Natural killer cell (primary cell): Measurements from ENCODE around the gene MICU2. TPM values are rescaled to one million over a fixed set of nuclear protein-coding genes. Genes with fewer than 3 reads are reported as not detected.
A peak's percentile ranks its signal among the peaks of the same experiment; 100 is the strongest.

ENCODE experiments used
- ATAC-seq, 3 donors: fragments of 150-1000 bp in 2 of 3; fragments of 200-7000 bp in 1 of 3; cut with Tn5 transposase; 1 replicate in 1 of 3; 2 replicates in 2 of 3; pipeline ENCODE4 v1.10.0; 2021; ENCODE audit warnings: mild to moderate bottlenecking in 2 of 3, moderate library complexity in 2 of 3
- DNase-seq, 2 donors: peaks; one replicate each; pipeline versions ENCODE4 v3.0.0 to v3.0.0-alpha.2; 2013 to 2021; ENCODE audit warnings: mixed read lengths in 1 of 2
- H3K27ac ChIP-seq: one replicate; pipeline ENCODE4 v1.5.1; 2013; ENCODE audit warnings: mild to moderate bottlenecking, low read length
- H3K27me3 ChIP-seq: one replicate; pipeline ENCODE4 v1.6.1; 2013; ENCODE audit warnings: low read length; ENCODE audit not compliant: control insufficient read depth, insufficient read depth
- H3K36me3 ChIP-seq: one replicate; pipeline ENCODE4 v1.6.1; 2013; ENCODE audit warnings: low read length; ENCODE audit not compliant: control insufficient read depth, insufficient read depth
- H3K4me1 ChIP-seq: one replicate; pipeline ENCODE4 v1.6.1; 2013; ENCODE audit warnings: low read length; ENCODE audit not compliant: control insufficient read depth, insufficient read depth
- H3K4me3 ChIP-seq: one replicate; pipeline ENCODE4 v1.5.1; 2013; ENCODE audit warnings: low read length
- H3K9me3 ChIP-seq: one replicate; pipeline ENCODE4 v1.6.1; 2013; ENCODE audit warnings: low read length; ENCODE audit not compliant: control insufficient read depth, insufficient read depth
- H3K27ac Mint-ChIP-seq, 2 donors: one replicate each; pipeline ENCODE4 v1.8.0; 2022; ENCODE audit warnings: mild to moderate bottlenecking in 2 of 2, mixed read lengths in 2 of 2, moderate library complexity in 1 of 2
- H3K27me3 Mint-ChIP-seq, 2 donors: one replicate each; pipeline ENCODE4 v1.8.0; 2022; ENCODE audit warnings: low read depth in 2 of 2, mixed read lengths in 2 of 2
- H3K36me3 Mint-ChIP-seq: one replicate; pipeline ENCODE4 v1.8.0; 2022; ENCODE audit warnings: mixed read lengths
- H3K4me1 Mint-ChIP-seq, 2 donors: one replicate each; pipeline ENCODE4 v1.8.0; 2022; ENCODE audit warnings: mixed read lengths in 2 of 2
- H3K4me3 Mint-ChIP-seq: one replicate; pipeline ENCODE4 v1.8.0; 2022; ENCODE audit warnings: mild to moderate bottlenecking, moderate library complexity, mixed read lengths
- H3K9me3 Mint-ChIP-seq, 2 donors: one replicate each; pipeline ENCODE4 v1.8.0; 2022; ENCODE audit warnings: mixed read lengths in 2 of 2
- WGBS: methylation state at CpG from one replicate; pipeline ENCODE4 v1.1.7; 2013; ENCODE audit warnings: missing lambda C conversion rate; ENCODE audit not compliant: insufficient coverage; 5-methylcytosine and 5-hydroxymethylcytosine counted together
- intact Hi-C: fragments of 100-400 bp; cut with micrococcal nuclease; formaldehyde crosslinking; loops from one replicate; pipeline ENCODE4 v1.14.2; 2022
- total RNA-seq, 4 donors: library from RNA; stranded (reverse); fragments of 120-200 nt in 1 of 4; gene quantifications; one replicate each; pipeline versions ENCODE4 v1.2.3 to v1.2.4, GENCODE V29; 2013 to 2022
- TF ChIP-seq, protein P1 (sequence below): fragments of 200-600 bp; IDR thresholded peaks from one replicate; pipeline ENCODE4 v1.8.0; 2022; ENCODE audit warnings: antibody characterized with exemption

The MICU2 gene
- total RNA-seq, 3 donors from 2014 or later (not counting 1 experiment from before 2014, with no cell fraction given), result 40.2 to 47.1 (median 41.4) TPM

DNA sequence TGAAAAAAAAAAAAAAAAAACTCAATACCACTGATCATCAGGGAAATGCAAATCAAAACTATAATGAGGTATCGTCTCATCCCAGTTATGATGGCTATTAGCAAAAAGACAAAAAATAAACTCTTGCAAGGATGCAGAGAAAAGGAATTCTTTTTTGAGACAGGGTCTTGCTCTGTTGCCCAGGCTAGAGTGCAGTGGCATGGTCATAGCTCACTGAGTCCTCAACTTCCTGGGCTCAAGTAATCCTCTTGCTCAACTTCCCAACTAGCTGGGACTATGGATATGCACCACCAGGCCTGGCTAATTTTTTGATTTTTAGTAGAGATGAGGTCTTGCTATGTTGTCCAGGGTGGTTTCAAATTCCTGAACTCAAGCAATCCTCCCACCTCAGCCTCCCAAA lies 59.5 kb downstream of the MICU2 start:
- Histone ChIP-seq H3K9me3 (no peaks in the 10 kb centered on the region), H3K27me3 (no peaks in the 10 kb centered on the region), H3K27ac (no peak overlapping the region), H3K36me3 (peaks cover 6% of the 10 kb centered on the region), H3K4me1 (no peaks in the 10 kb centered on the region), H3K4me3 (no peak overlapping the region)
- DNase-seq, result no peak
- no peak overlapping the region for H3K4me3 Mint-ChIP-seq
- no peak overlapping the region for H3K27ac Mint-ChIP-seq
- no peaks in the 10 kb centered on the region for H3K9me3 Mint-ChIP-seq
- no peaks in the 10 kb centered on the region for H3K27me3 Mint-ChIP-seq
- intact Hi-C loops, result no loop called here
- no peaks in the 10 kb centered on the region for H3K36me3 Mint-ChIP-seq
- ATAC-seq, result no peak
- 100% methylated on average over 1 of the region's 1 CpG for WGBS
- H3K4me1 Mint-ChIP-seq, result peaks cover 34 to 36% of the 10 kb centered on the region in 2 donors
- TF ChIP-seq, protein P1, sequence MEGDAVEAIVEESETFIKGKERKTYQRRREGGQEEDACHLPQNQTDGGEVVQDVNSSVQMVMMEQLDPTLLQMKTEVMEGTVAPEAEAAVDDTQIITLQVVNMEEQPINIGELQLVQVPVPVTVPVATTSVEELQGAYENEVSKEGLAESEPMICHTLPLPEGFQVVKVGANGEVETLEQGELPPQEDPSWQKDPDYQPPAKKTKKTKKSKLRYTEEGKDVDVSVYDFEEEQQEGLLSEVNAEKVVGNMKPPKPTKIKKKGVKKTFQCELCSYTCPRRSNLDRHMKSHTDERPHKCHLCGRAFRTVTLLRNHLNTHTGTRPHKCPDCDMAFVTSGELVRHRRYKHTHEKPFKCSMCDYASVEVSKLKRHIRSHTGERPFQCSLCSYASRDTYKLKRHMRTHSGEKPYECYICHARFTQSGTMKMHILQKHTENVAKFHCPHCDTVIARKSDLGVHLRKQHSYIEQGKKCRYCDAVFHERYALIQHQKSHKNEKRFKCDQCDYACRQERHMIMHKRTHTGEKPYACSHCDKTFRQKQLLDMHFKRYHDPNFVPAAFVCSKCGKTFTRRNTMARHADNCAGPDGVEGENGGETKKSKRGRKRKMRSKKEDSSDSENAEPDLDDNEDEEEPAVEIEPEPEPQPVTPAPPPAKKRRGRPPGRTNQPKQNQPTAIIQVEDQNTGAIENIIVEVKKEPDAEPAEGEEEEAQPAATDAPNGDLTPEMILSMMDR, result no peak

DNA sequence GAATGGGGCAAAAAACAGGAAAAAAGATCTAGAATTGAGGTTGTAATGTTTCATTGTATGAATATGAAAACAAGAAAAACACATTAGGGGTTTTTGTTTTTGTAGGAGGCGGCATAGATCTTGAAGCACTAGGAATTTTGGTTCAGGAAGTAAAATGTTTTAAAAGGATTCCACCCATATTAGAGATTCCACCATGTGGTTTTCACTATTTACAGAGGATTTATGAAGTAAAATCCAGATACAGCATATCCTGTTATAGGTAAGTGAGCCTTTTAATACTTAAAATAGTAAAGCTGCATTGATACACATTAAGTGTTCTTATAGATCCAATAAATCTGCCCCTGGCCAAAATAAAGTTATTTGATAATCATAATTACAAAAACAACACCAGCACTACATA lies 61.4 kb downstream of the MICU2 start:
- no peak for ATAC-seq
- intact Hi-C loops, result no loop called here
- peaks cover 9% of the 10 kb centered on the region for H3K36me3 ChIP-seq
- H3K9me3 ChIP-seq, result no peaks in the 10 kb centered on the region
- no CpG with 5 or more reads among the region's 1 CpG for WGBS
- Mint-ChIP-seq H3K27ac (peak overlapping the region; percentile 19 to 32), H3K9me3 (no peaks in the 10 kb centered on the region), H3K4me1 (peaks cover 35 to 40% of the 10 kb centered on the region in 2 donors), H3K4me3 (no peak overlapping the region), H3K27me3 (no peaks in the 10 kb centered on the region), H3K36me3 (peaks cover 8% of the 10 kb centered on the region)
- TF ChIP-seq, protein P1, result no peak
- no peaks in the 10 kb centered on the region for H3K4me1 ChIP-seq
- DNase-seq, result no peak
- no peak overlapping the region for H3K4me3 ChIP-seq
- H3K27me3 ChIP-seq, result no peaks in the 10 kb centered on the region
- no peak overlapping the region for H3K27ac ChIP-seq

DNA sequence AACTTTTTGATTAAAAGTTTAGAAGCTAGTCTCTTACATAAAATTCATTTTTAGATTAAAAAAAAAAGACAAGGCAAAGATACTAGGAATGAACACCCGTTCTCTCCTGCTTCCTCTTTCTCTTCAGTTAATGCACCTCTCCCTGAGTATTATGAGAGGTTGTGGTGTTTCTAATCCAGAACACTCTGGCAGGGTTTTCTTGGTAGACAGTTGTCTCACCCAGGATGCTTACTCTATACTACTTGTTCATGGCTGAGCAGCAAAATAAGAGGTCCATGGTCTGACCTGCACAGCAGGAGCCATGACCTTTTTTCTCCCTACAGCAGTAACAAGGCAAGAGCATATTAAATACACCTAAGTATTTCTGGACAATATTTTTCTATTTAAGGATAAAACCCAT lies 62.0 kb downstream of the MICU2 start:
- no peaks in the 10 kb centered on the region for H3K27me3 ChIP-seq
- Mint-ChIP-seq H3K27me3 (no peaks in the 10 kb centered on the region), H3K4me3 (no peak overlapping the region), H3K4me1 (peaks cover 37 to 42% of the 10 kb centered on the region in 2 donors), H3K36me3 (peaks cover 8% of the 10 kb centered on the region), H3K9me3 (no peaks in the 10 kb centered on the region), H3K27ac (peak overlapping the region; percentile 19 to 32)
- H3K36me3 ChIP-seq, result peaks cover 8% of the 10 kb centered on the region
- ATAC-seq, result no peak
- no peaks in the 10 kb centered on the region for H3K4me1 ChIP-seq
- WGBS, result no CpG with 5 or more reads among the region's 1 CpG
- no peak for DNase-seq
- intact Hi-C loops, result no loop called here
- no peak overlapping the region for H3K4me3 ChIP-seq
- TF ChIP-seq, protein P1, result no peak
- no peak overlapping the region for H3K27ac ChIP-seq
- no peaks in the 10 kb centered on the region for H3K9me3 ChIP-seq

DNA sequence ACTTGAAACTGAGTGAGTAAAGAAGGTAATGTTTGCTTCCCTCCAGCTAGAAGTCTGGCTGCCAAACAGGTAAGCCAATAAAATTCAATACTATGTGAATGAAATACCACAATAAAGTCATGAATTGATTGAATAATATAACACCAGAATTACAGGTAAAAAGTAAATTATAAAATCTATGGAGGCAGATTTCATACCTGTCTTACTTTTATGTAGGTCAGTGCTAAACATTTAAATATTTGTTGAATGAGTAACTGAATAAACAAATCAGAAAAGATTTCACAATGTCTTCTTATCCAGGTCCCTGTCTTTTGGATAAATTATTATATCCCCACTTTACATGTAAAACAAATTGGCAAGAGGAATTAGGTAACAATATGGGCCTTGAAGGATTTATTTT lies 62.7 kb downstream of the MICU2 start:
- intact Hi-C loops, result no loop called here
- TF ChIP-seq, protein P1, result no peak
- no peak for ATAC-seq
- no peak overlapping the region for H3K4me3 ChIP-seq
- H3K9me3 Mint-ChIP-seq, result no peaks in the 10 kb centered on the region
- peaks cover 8% of the 10 kb centered on the region for H3K36me3 ChIP-seq
- H3K4me1 ChIP-seq, result no peaks in the 10 kb centered on the region
- no peak for DNase-seq
- H3K27me3 ChIP-seq, result no peaks in the 10 kb centered on the region
- no peaks in the 10 kb centered on the region for H3K27me3 Mint-ChIP-seq
- H3K36me3 Mint-ChIP-seq, result peaks cover 8% of the 10 kb centered on the region
- H3K27ac Mint-ChIP-seq, result no peak overlapping the region
- no peak overlapping the region for H3K27ac ChIP-seq
- no peaks in the 10 kb centered on the region for H3K9me3 ChIP-seq
- H3K4me3 Mint-ChIP-seq, result no peak overlapping the region
- H3K4me1 Mint-ChIP-seq, result peaks cover 32 to 37% of the 10 kb centered on the region in 2 donors
